Activated naive CD8-positive, alpha-beta T cell treated with anti-CD3 and anti-CD28 coated beads, Interleukin-2, amount 10 ng/mL, durations not matched to agents 7 days and 5 days (primary cell): ENCODE measurements around the gene EID2. TPM values are rescaled to one million over a fixed set of nuclear protein-coding genes. Genes with fewer than 3 reads are reported as not detected.

Source experiments
- ATAC-seq: fragments of 150-1000 bp; cut with Tn5 transposase; one replicate; pipeline ENCODE4 v1.10.0; 2021; ENCODE audit warnings: low read depth, moderate library complexity
- POLR2A ChIA-PET: fragments of 350-600 bp; sonication (Branson Sonifier 250); formaldehyde crosslinking; loops from one replicate; lab custom pipeline; 2021; ENCODE audit warnings: antibody characterized with exemption; lab: Charles Lee
- DNase-seq: peaks from one replicate; pipeline ENCODE4 v3.0.0; 2021
- H3K27ac Mint-ChIP-seq: one replicate; pipeline ENCODE4 v1.8.0; 2022; ENCODE audit warnings: mild to moderate bottlenecking, mixed read lengths
- H3K27me3 Mint-ChIP-seq: one replicate; pipeline ENCODE4 v1.8.0; 2022; ENCODE audit warnings: mild to moderate bottlenecking, moderate library complexity, mixed read lengths
- H3K36me3 Mint-ChIP-seq: one replicate; pipeline ENCODE4 v1.8.0; 2021; ENCODE audit warnings: mild to moderate bottlenecking, mixed read lengths
- H3K4me1 Mint-ChIP-seq: one replicate; pipeline ENCODE4 v1.8.0; 2021; ENCODE audit warnings: mixed read lengths
- H3K4me3 Mint-ChIP-seq: one replicate; pipeline ENCODE4 v1.8.0; 2022; ENCODE audit warnings: mild to moderate bottlenecking, moderate library complexity, mixed read lengths
- H3K9me3 Mint-ChIP-seq: one replicate; pipeline ENCODE4 v1.8.0; 2021; ENCODE audit warnings: mixed read lengths
- total RNA-seq, 2 experiments: library from RNA; stranded (reverse); gene quantifications; one replicate each; pipeline ENCODE4 v1.2.3, GENCODE V29; 2021

The EID2 gene
- total RNA-seq, 2 experiments from 2014 or later = 17.5 to 20.7 TPM

DNA sequence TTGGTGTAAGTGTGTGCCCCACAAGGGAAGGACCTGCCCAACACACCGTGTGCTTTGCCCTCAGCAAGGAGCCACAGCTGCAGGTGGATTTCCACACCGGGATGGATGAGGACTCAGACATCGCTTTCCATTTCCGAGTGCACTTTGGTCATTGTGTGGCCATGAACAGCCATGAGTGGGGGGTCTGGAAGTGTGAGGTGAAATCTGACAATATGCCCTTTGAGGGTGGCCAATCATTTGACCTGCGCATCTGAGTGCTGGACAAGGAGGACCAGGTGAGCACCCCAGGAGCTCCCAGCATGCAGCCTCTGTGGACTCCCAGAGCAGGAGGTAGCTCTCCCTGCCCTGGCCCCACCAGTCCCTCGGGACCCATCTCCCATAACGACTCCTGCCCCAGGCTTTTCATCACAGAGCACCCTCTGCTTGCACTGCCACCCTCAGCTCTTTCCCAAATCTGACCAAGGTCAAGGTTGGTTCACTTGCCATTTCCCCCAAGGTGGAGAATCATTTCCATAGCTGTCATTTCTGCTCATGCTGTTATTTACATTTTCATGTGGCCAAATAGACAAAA is 13.2 kb upstream of the EID2 start:
- H3K4me1 Mint-ChIP-seq = peaks cover 32% of the 10 kb centered on the region
- no peak overlapping the region for H3K4me3 Mint-ChIP-seq
- H3K36me3 Mint-ChIP-seq = peaks cover 1% of the 10 kb centered on the region
- H3K27me3 Mint-ChIP-seq = no peaks in the 10 kb centered on the region
- no peak overlapping the region for H3K27ac Mint-ChIP-seq
- no peaks in the 10 kb centered on the region for H3K9me3 Mint-ChIP-seq
- ATAC-seq = no peak
- POLR2A ChIA-PET = no interaction called here
- no peak for DNase-seq

DNA sequence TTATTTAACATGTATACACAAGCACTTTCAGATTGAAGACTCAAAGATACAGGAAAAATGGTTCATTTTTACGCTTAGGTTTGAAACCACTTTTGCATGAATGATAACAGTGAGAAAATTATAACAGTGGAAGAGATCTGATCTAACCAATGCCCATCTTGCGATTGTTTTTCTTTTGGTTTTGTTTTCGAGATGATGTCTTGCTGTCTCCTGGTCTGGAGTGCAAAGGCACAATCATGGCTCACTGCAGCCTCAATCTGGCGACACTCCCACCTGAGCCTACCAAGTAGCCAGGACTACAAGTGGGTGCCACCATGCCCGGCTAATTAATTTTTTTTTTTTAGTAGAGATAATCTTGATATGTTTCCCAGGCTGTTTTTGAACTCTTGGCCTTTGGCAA is 10.2 kb upstream of the EID2 start:
- ATAC-seq (no peak), DNase-seq (no peak)
- Mint-ChIP-seq H3K4me3 (no peak overlapping the region), H3K4me1 (peaks cover 35% of the 10 kb centered on the region), H3K9me3 (no peaks in the 10 kb centered on the region), H3K27ac (no peak overlapping the region), H3K36me3 (no peaks in the 10 kb centered on the region), H3K27me3 (no peaks in the 10 kb centered on the region)
- POLR2A ChIA-PET = no interaction called here

DNA sequence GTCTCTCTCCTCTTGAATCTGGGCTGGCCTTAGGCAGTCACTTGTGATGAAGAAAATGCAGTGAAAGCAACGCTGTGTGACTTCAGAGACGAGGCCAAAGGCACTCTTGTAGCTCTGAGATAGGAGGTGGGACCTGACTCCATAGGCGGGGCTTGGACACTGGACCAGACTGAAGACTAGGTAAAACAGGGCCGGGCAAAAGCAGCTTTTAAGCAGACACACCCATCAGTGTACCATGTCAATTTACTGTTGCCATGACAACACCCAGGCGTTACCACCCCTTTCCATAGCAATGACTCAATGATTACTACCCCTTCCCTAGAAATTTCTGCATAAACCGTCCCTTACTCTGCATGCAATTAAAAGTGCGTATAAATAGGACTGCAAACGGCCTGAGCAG is 6.6 kb upstream of the EID2 start:
- Mint-ChIP-seq H3K36me3 (peaks cover 2% of the 10 kb centered on the region), H3K4me1 (peaks cover 40% of the 10 kb centered on the region), H3K27ac (peak overlapping the region; percentile 44), H3K27me3 (no peaks in the 10 kb centered on the region), H3K4me3 (no peak overlapping the region), H3K9me3 (no peaks in the 10 kb centered on the region)
- POLR2A ChIA-PET = interaction anchor here (0.5 to 1.8 kb wide), 4 partner anchors 49 to 299 kb away, joined by 3 to 6 read pairs (median 4); partner anchors contain the start of genes FBL, RPS16 and SUPT5H
- ATAC-seq (no peak), DNase-seq (no peak)

DNA sequence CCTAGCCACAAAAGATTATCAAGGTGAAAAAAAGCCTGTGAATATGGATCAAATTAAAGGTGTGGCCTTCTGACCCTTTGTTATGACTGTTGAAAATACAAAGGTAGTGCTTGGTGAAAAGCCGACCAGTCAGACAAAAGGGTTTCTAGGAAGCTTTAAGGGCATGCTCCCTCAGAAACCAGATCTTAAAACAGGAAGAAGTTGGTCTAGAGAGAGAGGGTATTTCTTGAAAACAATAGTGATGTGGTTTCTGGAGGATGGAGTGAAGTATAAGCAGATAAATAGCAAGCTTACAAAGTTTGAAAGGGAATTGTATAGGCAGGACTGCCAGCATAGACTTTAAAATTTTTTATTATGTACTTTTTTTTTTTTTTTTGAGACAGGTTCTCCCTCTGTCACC is 5.0 kb upstream of the EID2 start:
- DNase-seq = no peak
- peak; percentile 40 for ATAC-seq
- Mint-ChIP-seq H3K36me3 (peaks cover 2% of the 10 kb centered on the region), H3K27ac (peak overlapping the region; percentile 66), H3K27me3 (no peaks in the 10 kb centered on the region), H3K4me1 (peaks cover 48% of the 10 kb centered on the region), H3K4me3 (peak overlapping the region; percentile 48), H3K9me3 (no peaks in the 10 kb centered on the region)
- POLR2A ChIA-PET = interaction anchor here (0.7 to 1.5 kb wide), 3 partner anchors 100 to 129 kb away, joined by 3 to 9 read pairs (median 4); partner anchors contain the start of genes RPS16 and SUPT5H

DNA sequence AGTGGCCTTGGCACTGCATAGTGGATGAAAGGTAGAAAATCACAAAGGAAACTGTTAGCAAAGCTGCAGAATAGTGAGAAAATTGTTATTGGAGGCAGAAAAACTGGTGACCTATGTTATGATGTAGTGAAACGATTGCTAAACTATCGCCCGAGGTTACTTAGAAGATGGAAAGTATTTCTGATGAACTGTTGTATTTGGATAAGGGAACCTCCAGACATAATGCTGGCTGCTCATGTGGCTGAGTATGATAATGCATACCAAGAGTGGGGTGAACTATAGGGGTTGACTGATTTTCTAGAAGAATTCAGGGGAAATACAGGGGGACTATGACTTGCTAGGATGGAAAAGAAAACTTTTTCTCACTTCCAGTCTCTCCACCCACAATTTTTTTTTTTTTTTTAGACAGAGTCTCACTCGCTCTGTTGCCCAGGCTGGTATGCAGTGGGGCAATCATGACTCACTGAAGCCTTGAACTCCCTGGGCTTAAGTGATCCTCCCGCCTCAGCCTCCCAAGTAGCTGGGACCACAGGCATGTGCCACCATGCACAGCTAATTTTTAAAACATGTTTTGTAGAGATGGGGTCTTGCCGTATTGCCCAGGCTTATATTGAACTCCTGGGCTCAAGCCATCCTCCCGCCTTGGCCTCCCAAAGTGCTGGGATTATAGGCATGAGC is 4.4 kb upstream of the EID2 start:
- POLR2A ChIA-PET = interaction anchor here (0.7 to 1.5 kb wide), 3 partner anchors 99 to 129 kb away, joined by 3 to 9 read pairs (median 4); partner anchors contain the start of genes RPS16 and SUPT5H
- ATAC-seq (no peak), DNase-seq (no peak)
- Mint-ChIP-seq H3K27me3 (no peaks in the 10 kb centered on the region), H3K4me1 (peaks cover 49% of the 10 kb centered on the region), H3K36me3 (peaks cover 2% of the 10 kb centered on the region), H3K27ac (peak overlapping the region; percentile 71), H3K9me3 (no peaks in the 10 kb centered on the region), H3K4me3 (peak overlapping the region; percentile 48)

DNA sequence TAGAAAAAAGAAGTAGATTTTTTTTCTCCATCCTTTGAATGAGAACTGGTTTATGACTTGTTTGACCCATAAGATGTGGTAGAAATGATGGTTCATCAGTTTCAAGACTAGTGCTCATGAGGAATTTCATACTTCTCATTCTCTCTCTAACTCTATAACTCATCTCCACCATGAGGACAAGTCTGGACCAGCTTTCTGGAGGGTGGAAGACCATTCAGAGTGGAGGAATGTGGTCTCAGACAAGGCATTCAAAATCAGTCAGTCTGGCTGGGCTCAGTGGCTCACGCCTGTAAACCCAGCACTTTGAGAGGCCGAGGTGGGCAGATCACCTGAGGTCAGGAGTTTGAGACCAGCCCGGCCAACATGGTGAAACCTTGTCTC is 3.5 kb upstream of the EID2 start:
- Mint-ChIP-seq H3K4me3 (no peak overlapping the region), H3K4me1 (peaks cover 55% of the 10 kb centered on the region), H3K36me3 (peaks cover 2% of the 10 kb centered on the region), H3K9me3 (no peaks in the 10 kb centered on the region), H3K27me3 (no peaks in the 10 kb centered on the region), H3K27ac (no peak overlapping the region)
- POLR2A ChIA-PET = no interaction called here
- ATAC-seq (no peak), DNase-seq (no peak)

DNA sequence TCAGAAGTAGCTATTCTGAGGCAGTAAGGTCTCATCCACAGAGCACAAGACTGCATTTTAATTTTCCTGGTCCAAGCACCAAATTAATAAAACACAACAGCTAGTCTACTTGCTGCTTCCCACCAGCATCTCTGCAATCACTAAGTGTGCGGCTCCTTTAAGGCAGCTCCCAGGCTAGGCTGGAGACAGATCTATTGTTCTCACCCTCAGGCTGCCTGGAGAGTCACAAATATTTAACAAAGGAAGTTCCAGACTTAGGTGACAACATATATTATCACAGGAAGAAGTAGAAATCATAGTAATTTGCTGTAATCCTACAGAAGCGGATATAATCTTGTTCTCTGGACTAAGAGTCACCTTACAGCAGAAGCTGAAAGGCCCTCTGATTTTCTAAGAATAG is 2.2 kb upstream of the EID2 start:
- ATAC-seq = no peak
- DNase-seq = no peak
- peak overlapping the region; percentile 47 for H3K4me3 Mint-ChIP-seq
- POLR2A ChIA-PET = interaction anchor here (0.8 kb wide), 1 partner anchor 106 kb away, joined by 3 read pairs; the partner anchor contains the start of gene RPS16
- H3K9me3 Mint-ChIP-seq = no peaks in the 10 kb centered on the region
- peaks cover 64% of the 10 kb centered on the region for H3K4me1 Mint-ChIP-seq
- no peaks in the 10 kb centered on the region for H3K27me3 Mint-ChIP-seq
- H3K36me3 Mint-ChIP-seq = peaks cover 8% of the 10 kb centered on the region
- H3K27ac Mint-ChIP-seq = peak overlapping the region; percentile 85

DNA sequence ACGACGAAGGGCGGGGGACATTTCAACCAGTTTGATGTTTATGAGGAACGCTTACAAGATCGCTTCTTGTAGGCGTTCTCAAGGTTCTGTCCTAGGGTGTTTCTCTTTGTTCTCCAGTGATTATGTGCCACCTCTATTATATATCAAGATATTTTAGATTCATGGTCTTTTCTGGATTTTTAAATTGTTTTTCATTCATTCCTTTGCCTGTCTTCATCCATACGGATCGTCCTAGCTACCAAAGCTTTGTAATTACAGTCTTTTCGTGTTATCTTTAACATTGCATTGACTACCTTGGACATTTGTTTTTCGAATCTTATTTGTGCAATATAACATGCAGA is 342 bp upstream of the EID2 start:
- no peaks in the 10 kb centered on the region for H3K9me3 Mint-ChIP-seq
- H3K4me1 Mint-ChIP-seq = peaks cover 54% of the 10 kb centered on the region
- peaks cover 10% of the 10 kb centered on the region for H3K36me3 Mint-ChIP-seq

DNA sequence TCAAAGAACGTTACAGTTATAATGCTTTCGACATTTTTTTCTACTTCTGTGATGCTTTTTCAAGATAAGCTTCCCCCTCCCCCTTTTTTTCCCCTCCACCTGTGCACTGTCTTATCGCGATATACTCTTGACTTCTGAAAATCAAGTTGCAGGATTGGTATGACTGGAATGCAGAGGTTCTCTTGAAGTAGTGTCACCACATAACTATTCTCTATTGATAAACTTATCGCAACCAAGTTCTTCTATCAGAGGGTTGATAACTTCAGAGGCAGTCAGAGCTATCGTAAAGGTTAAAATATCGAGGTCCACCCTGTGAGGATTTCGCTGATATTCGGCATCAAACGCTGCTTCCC is 820 bp downstream of the EID2 start:
- Mint-ChIP-seq H3K27ac (peak overlapping the region; percentile 84), H3K27me3 (no peaks in the 10 kb centered on the region), H3K36me3 (peaks cover 10% of the 10 kb centered on the region), H3K4me1 (peaks cover 45% of the 10 kb centered on the region), H3K4me3 (peak overlapping the region; percentile 95), H3K9me3 (no peaks in the 10 kb centered on the region)
- no peak for ATAC-seq
- DNase-seq = no peak
- POLR2A ChIA-PET = interaction anchor here (1.2 kb wide), 1 partner anchor 104 kb away, joined by 5 read pairs; the partner anchor contains the start of gene RPS16

More for the DNA sequence above, 342 bp upstream of the EID2 start:
- DNase-seq (no peak), ATAC-seq (no peak)
- Mint-ChIP-seq H3K27ac (peak overlapping the region; percentile 93), H3K27me3 (no peaks in the 10 kb centered on the region), H3K4me3 (peak overlapping the region; percentile 89)
- POLR2A ChIA-PET = interaction anchor here (0.6 to 1.0 kb wide), 2 partner anchors 95 to 598 kb away, joined by 5 to 8 read pairs; partner anchors contain the start of gene SUPT5H

DNA sequence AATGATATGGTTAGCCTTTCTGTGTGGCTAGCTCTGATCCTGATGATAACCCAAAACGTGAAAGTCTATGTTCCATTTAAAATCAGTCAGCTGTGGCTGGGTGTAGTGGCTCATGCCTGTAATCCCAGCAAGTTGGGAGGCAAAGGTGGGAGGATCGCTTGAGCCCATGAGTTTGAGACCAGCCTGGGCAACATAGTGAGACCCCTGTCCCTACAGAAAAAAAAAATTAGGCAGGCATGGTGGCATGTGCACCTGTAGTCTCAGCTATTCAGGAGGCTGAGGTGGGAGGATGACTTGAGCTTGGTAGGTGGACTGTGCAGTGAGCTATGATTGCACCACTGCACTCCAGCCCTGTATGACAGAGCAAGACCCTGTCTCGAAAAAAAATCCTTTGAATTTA is 6.2 kb downstream of the EID2 start:
- H3K9me3 Mint-ChIP-seq = no peaks in the 10 kb centered on the region
- no peak overlapping the region for H3K4me3 Mint-ChIP-seq
- peaks cover 23% of the 10 kb centered on the region for H3K4me1 Mint-ChIP-seq
- ATAC-seq = no peak
- DNase-seq = no peak
- no peaks in the 10 kb centered on the region for H3K27me3 Mint-ChIP-seq
- peaks cover 8% of the 10 kb centered on the region for H3K36me3 Mint-ChIP-seq
- no peak overlapping the region for H3K27ac Mint-ChIP-seq
- POLR2A ChIA-PET = interaction anchor here (0.7 to 2.8 kb wide), 3 partner anchors 88 to 191 kb away, joined by 3 to 12 read pairs (median 4); partner anchors contain the start of genes SAMD4B and SUPT5H

DNA sequence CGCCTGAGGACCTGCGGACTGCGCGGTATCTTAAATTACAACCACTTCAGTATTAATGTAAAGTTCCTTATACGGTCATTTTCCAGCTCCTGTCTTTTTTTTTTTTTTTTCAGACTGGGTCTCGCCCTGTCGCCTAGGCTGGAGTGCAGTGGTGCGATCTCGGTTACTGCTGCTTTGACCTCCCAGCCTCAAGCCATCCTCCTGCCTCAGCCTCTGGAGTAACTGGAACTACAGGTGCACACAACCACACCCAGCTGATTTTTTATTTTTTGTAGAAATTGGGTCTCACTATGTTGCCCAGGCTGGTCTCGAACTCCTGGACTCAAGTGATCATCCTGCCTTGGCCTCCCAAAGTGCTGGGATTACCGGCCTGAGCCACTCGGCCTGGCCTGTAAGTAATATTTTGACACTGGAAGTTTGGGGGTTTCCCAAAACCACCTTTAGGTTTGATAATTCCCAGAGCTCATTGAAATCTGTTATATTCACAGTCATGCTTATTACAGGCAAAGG is 6.9 kb downstream of the EID2 start:
- no peaks in the 10 kb centered on the region for H3K27me3 Mint-ChIP-seq
- peaks cover 18% of the 10 kb centered on the region for H3K4me1 Mint-ChIP-seq
- POLR2A ChIA-PET = interaction anchor here (0.6 to 2.8 kb wide), 4 partner anchors 35 to 407 kb away, joined by 3 to 16 read pairs (median 8); partner anchors contain the start of genes DLL3, RPS16 and SUPT5H
- peaks cover 9% of the 10 kb centered on the region for H3K36me3 Mint-ChIP-seq
- H3K27ac Mint-ChIP-seq = peak overlapping the region; percentile 82
- no peaks in the 10 kb centered on the region for H3K9me3 Mint-ChIP-seq
- ATAC-seq (no peak), DNase-seq (no peak)
- H3K4me3 Mint-ChIP-seq = peak overlapping the region; percentile 92

DNA sequence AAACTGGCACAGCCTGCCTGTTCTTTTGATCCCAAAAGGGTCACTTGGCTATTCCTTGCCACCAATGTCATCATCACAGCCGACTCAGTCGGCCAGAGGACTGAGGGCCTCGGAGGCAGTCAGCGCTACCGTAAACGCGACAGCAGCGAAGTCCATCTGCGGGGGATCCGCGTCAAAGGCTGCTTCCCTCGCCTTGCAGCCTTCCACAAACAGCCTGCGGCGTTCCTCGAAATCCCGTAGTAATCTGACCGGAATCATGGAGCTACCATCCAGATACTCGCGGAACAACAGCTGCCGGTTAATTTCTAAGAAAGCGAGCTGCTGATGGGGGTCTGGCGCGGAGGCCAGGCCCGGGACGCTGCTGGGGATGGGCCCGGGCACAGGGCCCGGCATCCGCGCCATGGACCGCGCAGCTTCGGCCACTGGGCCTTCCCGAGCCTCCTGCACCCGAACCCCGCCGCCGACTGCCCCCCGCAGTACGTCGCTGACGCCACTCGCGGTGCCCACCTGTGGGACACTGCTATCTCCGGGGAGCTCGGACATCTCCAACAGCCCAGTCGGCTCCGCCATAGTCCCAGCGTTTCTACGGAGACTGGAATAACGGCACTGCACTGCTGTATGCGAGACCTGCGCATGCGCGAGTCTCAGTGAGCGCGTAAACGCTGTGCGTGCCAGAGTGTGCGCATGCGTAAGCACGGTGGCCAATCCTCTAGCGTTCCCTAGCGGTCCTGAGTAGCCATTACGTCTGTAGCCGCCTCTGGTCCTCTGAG is 7.5 kb downstream of the EID2 start, which contains the start of gene EID2B:
Gene EID2B, minus strand, starts transcription at position 620 of the 770 bp plus-strand sequence. Its CDS starts 50 bp downstream, at position 570.
- Mint-ChIP-seq H3K27ac (peak within 1 kb of the TSS; percentile 82), H3K4me1 (peaks cover 12% of the 10 kb centered on the region), H3K36me3 (peaks cover 7% of the 10 kb centered on the region), H3K9me3 (no peaks in the 10 kb centered on the region), H3K4me3 (peak within 1 kb of the TSS; percentile 92), H3K27me3 (no peaks in the 10 kb centered on the region)
- peak; percentile 96 for DNase-seq
- POLR2A ChIA-PET = interaction anchor here (0.6 to 2.8 kb wide), 7 partner anchors 34 to 408 kb away, joined by 3 to 16 read pairs (median 3); partner anchors contain the start of genes DLL3, RPS16 and SUPT5H
- peak; percentile 94 for ATAC-seq
